ENCODE measurements around the gene LINC00237.

LINC00237 gene

GRCh38 chr20:21090111-21090618, 16.0 kb downstream of the LINC00237 start:
- no peaks in the 10 kb centered on the region for H3K4me1 ChIP-seq (ENCODE audit: control insufficient read depth, insufficient read depth, low read length)
- no peaks in the 10 kb centered on the region for H3K9me3 ChIP-seq (ENCODE audit: control insufficient read depth, low read length)
- no peak for DNase-seq (ENCODE audit: low read depth)
- no peak overlapping the region for H3K4me3 ChIP-seq (ENCODE audit: low read length)
- H3K36me3 ChIP-seq (ENCODE audit: control insufficient read depth, insufficient read depth, low read length, severe bottlenecking): no peaks in the 10 kb centered on the region
- H3K9ac ChIP-seq (ENCODE audit: low read length): no peak overlapping the region
- H3K27me3 ChIP-seq (replicated peaks; ENCODE audit: control insufficient read depth, insufficient read depth, low read length): peaks cover 57% of the 10 kb centered on the region

GRCh38 chr20:21089391-21089790, 16.8 kb downstream of the LINC00237 start:
- no peak overlapping the region for H3K9ac ChIP-seq (ENCODE audit: low read length)
- H3K4me3 ChIP-seq (ENCODE audit: low read length): no peak overlapping the region
- peaks cover 55% of the 10 kb centered on the region for H3K27me3 ChIP-seq (replicated peaks; ENCODE audit: control insufficient read depth, insufficient read depth, low read length)

GRCh38 chr20:21087862-21088540, 18.2 kb downstream of the LINC00237 start:
- Histone ChIP-seq H3K36me3 (ENCODE audit: control insufficient read depth, insufficient read depth, low read length, severe bottlenecking) (no peaks in the 10 kb centered on the region), H3K4me1 (ENCODE audit: control insufficient read depth, insufficient read depth, low read length) (no peaks in the 10 kb centered on the region), H3K27me3 (replicated peaks; ENCODE audit: control insufficient read depth, insufficient read depth, low read length) (peaks cover 48% of the 10 kb centered on the region), H3K4me3 (ENCODE audit: low read length) (no peak overlapping the region), H3K9ac (ENCODE audit: low read length) (no peak overlapping the region), H3K9me3 (ENCODE audit: control insufficient read depth, low read length) (no peaks in the 10 kb centered on the region)
- DNase-seq (ENCODE audit: low read depth): no peak

More at GRCh38 chr20:21089391-21089790, 16.8 kb downstream of the LINC00237 start:
- no peak for DNase-seq (ENCODE audit: low read depth)
- no peaks in the 10 kb centered on the region for H3K4me1 ChIP-seq (ENCODE audit: control insufficient read depth, insufficient read depth, low read length)
- H3K9me3 ChIP-seq (ENCODE audit: control insufficient read depth, low read length): no peaks in the 10 kb centered on the region
- H3K36me3 ChIP-seq (ENCODE audit: control insufficient read depth, insufficient read depth, low read length, severe bottlenecking): no peaks in the 10 kb centered on the region

GRCh38 chr20:21083825-21084325, 22.3 kb downstream of the LINC00237 start:
- Histone ChIP-seq H3K9ac (ENCODE audit: low read length) (no peak overlapping the region), H3K4me3 (ENCODE audit: low read length) (no peak overlapping the region), H3K9me3 (ENCODE audit: control insufficient read depth, low read length) (no peaks in the 10 kb centered on the region), H3K4me1 (ENCODE audit: control insufficient read depth, insufficient read depth, low read length) (no peaks in the 10 kb centered on the region), H3K36me3 (ENCODE audit: control insufficient read depth, insufficient read depth, low read length, severe bottlenecking) (no peaks in the 10 kb centered on the region), H3K27me3 (replicated peaks; ENCODE audit: control insufficient read depth, insufficient read depth, low read length) (peaks cover 18% of the 10 kb centered on the region)
- DNase-seq (ENCODE audit: low read depth): no peak

- H3K9me3 ChIP-seq (ENCODE audit: control insufficient read depth, low read length): no peaks in the 10 kb centered on the region
- H3K4me1 ChIP-seq (ENCODE audit: control insufficient read depth, insufficient read depth, low read length): no peaks in the 10 kb centered on the region
- DNase-seq (ENCODE audit: low read depth): no peak
- no peaks in the 10 kb centered on the region for H3K36me3 ChIP-seq (ENCODE audit: control insufficient read depth, insufficient read depth, low read length, severe bottlenecking)
- H3K9ac ChIP-seq (ENCODE audit: low read length): no peak overlapping the region
- H3K4me3 ChIP-seq (ENCODE audit: low read length): no peak overlapping the region
- H3K27me3 ChIP-seq (replicated peaks; ENCODE audit: control insufficient read depth, insufficient read depth, low read length): peaks cover 15% of the 10 kb centered on the region
These were observed 23.6 kb downstream of the LINC00237 start for GRCh38 chr20:21082584-21082983.

- DNase-seq (ENCODE audit: low read depth): no peak
- Histone ChIP-seq H3K36me3 (ENCODE audit: control insufficient read depth, insufficient read depth, low read length, severe bottlenecking) (no peaks in the 10 kb centered on the region), H3K4me1 (ENCODE audit: control insufficient read depth, insufficient read depth, low read length) (no peaks in the 10 kb centered on the region), H3K4me3 (ENCODE audit: low read length) (no peak overlapping the region), H3K9me3 (ENCODE audit: control insufficient read depth, low read length) (no peaks in the 10 kb centered on the region), H3K27me3 (replicated peaks; ENCODE audit: control insufficient read depth, insufficient read depth, low read length) (peaks cover 10% of the 10 kb centered on the region), H3K9ac (ENCODE audit: low read length) (no peak overlapping the region)
These were observed 28.3 kb downstream of the LINC00237 start for GRCh38 chr20:21077809-21078345.

GRCh38 chr20:21076073-21076472, 30.1 kb downstream of the LINC00237 start:
- Histone ChIP-seq H3K4me3 (ENCODE audit: low read length) (no peak overlapping the region), H3K4me1 (ENCODE audit: control insufficient read depth, insufficient read depth, low read length) (no peaks in the 10 kb centered on the region), H3K9ac (ENCODE audit: low read length) (no peak overlapping the region), H3K27me3 (replicated peaks; ENCODE audit: control insufficient read depth, insufficient read depth, low read length) (peaks cover 7% of the 10 kb centered on the region), H3K36me3 (ENCODE audit: control insufficient read depth, insufficient read depth, low read length, severe bottlenecking) (no peaks in the 10 kb centered on the region), H3K9me3 (ENCODE audit: control insufficient read depth, low read length) (no peaks in the 10 kb centered on the region)
- no peak for DNase-seq (ENCODE audit: low read depth)

GRCh38 chr20:21075471-21075870, 30.7 kb downstream of the LINC00237 start:
- no peak for DNase-seq (ENCODE audit: low read depth)
- no peaks in the 10 kb centered on the region for H3K9me3 ChIP-seq (ENCODE audit: control insufficient read depth, low read length)
- no peak overlapping the region for H3K4me3 ChIP-seq (ENCODE audit: low read length)
- no peaks in the 10 kb centered on the region for H3K4me1 ChIP-seq (ENCODE audit: control insufficient read depth, insufficient read depth, low read length)
- no peak overlapping the region for H3K9ac ChIP-seq (ENCODE audit: low read length)
- H3K36me3 ChIP-seq (ENCODE audit: control insufficient read depth, insufficient read depth, low read length, severe bottlenecking): no peaks in the 10 kb centered on the region
- peaks cover 6% of the 10 kb centered on the region for H3K27me3 ChIP-seq (replicated peaks; ENCODE audit: control insufficient read depth, insufficient read depth, low read length)

- Histone ChIP-seq H3K9ac (ENCODE audit: low read length) (no peak overlapping the region), H3K36me3 (ENCODE audit: control insufficient read depth, insufficient read depth, low read length, severe bottlenecking) (no peaks in the 10 kb centered on the region), H3K27me3 (replicated peaks; ENCODE audit: control insufficient read depth, insufficient read depth, low read length) (peaks cover 6% of the 10 kb centered on the region), H3K9me3 (ENCODE audit: control insufficient read depth, low read length) (no peaks in the 10 kb centered on the region), H3K4me1 (ENCODE audit: control insufficient read depth, insufficient read depth, low read length) (no peaks in the 10 kb centered on the region), H3K4me3 (ENCODE audit: low read length) (no peak overlapping the region)
- no peak for DNase-seq (ENCODE audit: low read depth)
These were observed 31.4 kb downstream of the LINC00237 start for GRCh38 chr20:21074605-21075336.

- Histone ChIP-seq H3K9ac (ENCODE audit: low read length) (no peak overlapping the region), H3K9me3 (ENCODE audit: control insufficient read depth, low read length) (peaks cover 10% of the 10 kb centered on the region), H3K4me1 (ENCODE audit: control insufficient read depth, insufficient read depth, low read length) (no peaks in the 10 kb centered on the region), H3K4me3 (ENCODE audit: low read length) (no peak overlapping the region), H3K36me3 (ENCODE audit: control insufficient read depth, insufficient read depth, low read length, severe bottlenecking) (no peaks in the 10 kb centered on the region), H3K27me3 (replicated peaks; ENCODE audit: control insufficient read depth, insufficient read depth, low read length) (no peaks in the 10 kb centered on the region)
- DNase-seq (ENCODE audit: low read depth): no peak
These were observed 38.9 kb downstream of the LINC00237 start for GRCh38 chr20:21067255-21067654.

GRCh38 chr20:21064924-21065323, 41.2 kb downstream of the LINC00237 start:
- no peaks in the 10 kb centered on the region for H3K27me3 ChIP-seq (replicated peaks; ENCODE audit: control insufficient read depth, insufficient read depth, low read length)
- no peak for DNase-seq (ENCODE audit: low read depth)
- no peaks in the 10 kb centered on the region for H3K4me1 ChIP-seq (ENCODE audit: control insufficient read depth, insufficient read depth, low read length)
- H3K4me3 ChIP-seq (ENCODE audit: low read length): no peak overlapping the region
- no peaks in the 10 kb centered on the region for H3K36me3 ChIP-seq (ENCODE audit: control insufficient read depth, insufficient read depth, low read length, severe bottlenecking)
- peaks cover 10% of the 10 kb centered on the region for H3K9me3 ChIP-seq (ENCODE audit: control insufficient read depth, low read length)
- no peak overlapping the region for H3K9ac ChIP-seq (ENCODE audit: low read length)

Measured in adipocyte (in vitro differentiated cells).